ENCODE results near the gene GATB. TPM values are rescaled to one million over a fixed set of nuclear protein-coding genes. Genes with fewer than 3 reads are reported as not detected.

GATB gene
- total RNA-seq, 1 donor from 2014 or later, result 14.2 TPM

GRCh38 chr4:151785484-151786157, 24.8 kb upstream of the GATB start:
- Histone ChIP-seq H3K27ac (no peak overlapping the region), H3K4me3 (no peak overlapping the region), H3K9me3 (no peaks in the 10 kb centered on the region), H3K27me3 (ENCODE audit: low read depth) (no peaks in the 10 kb centered on the region), H3K4me1 (no peaks in the 10 kb centered on the region), H3K36me3 (no peaks in the 10 kb centered on the region)
- no peak for ATAC-seq
- DNase-seq, result no peak
- intact Hi-C loops (cut with DNase I), result no loop called here
- no peak for TF ChIP-seq CTCF (IDR thresholded peaks at IDR 0.05)

GRCh38 chr4:151784706-151785105, 23.9 kb upstream of the GATB start:
- no peak overlapping the region for H3K27ac ChIP-seq
- TF ChIP-seq CTCF (IDR thresholded peaks at IDR 0.05), result no peak
- no peak for DNase-seq
- no peaks in the 10 kb centered on the region for H3K27me3 ChIP-seq (ENCODE audit: low read depth)
- no peaks in the 10 kb centered on the region for H3K4me1 ChIP-seq
- intact Hi-C loops (cut with DNase I), result no loop called here
- H3K9me3 ChIP-seq, result no peaks in the 10 kb centered on the region
- no peak overlapping the region for H3K4me3 ChIP-seq
- ATAC-seq, result no peak
- H3K36me3 ChIP-seq, result no peaks in the 10 kb centered on the region

- intact Hi-C loops (cut with DNase I), result no loop called here
- H3K9me3 ChIP-seq, result no peaks in the 10 kb centered on the region
Observed at GRCh38 chr4:151783867-151784266, 23.1 kb upstream of the GATB start.

GRCh38 chr4:151782296-151782695, 21.5 kb upstream of the GATB start:
- H3K4me3 ChIP-seq, result no peak overlapping the region
- no peaks in the 10 kb centered on the region for H3K36me3 ChIP-seq
- intact Hi-C loops (cut with DNase I), result no loop called here
- no peak overlapping the region for H3K27ac ChIP-seq
- TF ChIP-seq CTCF (IDR thresholded peaks at IDR 0.05), result no peak
- no peak for ATAC-seq
- no peaks in the 10 kb centered on the region for H3K4me1 ChIP-seq
- DNase-seq, result no peak
- H3K27me3 ChIP-seq (ENCODE audit: low read depth), result no peaks in the 10 kb centered on the region
- H3K9me3 ChIP-seq, result no peaks in the 10 kb centered on the region

More at GRCh38 chr4:151783867-151784266, 23.1 kb upstream of the GATB start:
- Histone ChIP-seq H3K36me3 (no peaks in the 10 kb centered on the region), H3K27me3 (ENCODE audit: low read depth) (no peaks in the 10 kb centered on the region), H3K4me3 (no peak overlapping the region), H3K27ac (no peak overlapping the region), H3K4me1 (no peaks in the 10 kb centered on the region)
- ATAC-seq, result no peak
- TF ChIP-seq CTCF (IDR thresholded peaks at IDR 0.05), result no peak
- no peak for DNase-seq

GRCh38 chr4:151781026-151781425, 20.2 kb upstream of the GATB start:
- H3K27me3 ChIP-seq (ENCODE audit: low read depth), result no peaks in the 10 kb centered on the region
- H3K4me1 ChIP-seq, result no peaks in the 10 kb centered on the region
- intact Hi-C loops (cut with DNase I), result no loop called here
- H3K4me3 ChIP-seq, result no peak overlapping the region
- H3K9me3 ChIP-seq, result no peaks in the 10 kb centered on the region
- no peak for TF ChIP-seq CTCF (IDR thresholded peaks at IDR 0.05)
- DNase-seq, result no peak
- no peaks in the 10 kb centered on the region for H3K36me3 ChIP-seq
- ATAC-seq, result no peak
- no peak overlapping the region for H3K27ac ChIP-seq
